Stomach smooth muscle (tissue), 2 donors: ENCODE measurements around the gene PZP.

Experiments
- H3K27ac ChIP-seq: one replicate; pipeline ENCODE4 v1.7.0; 2013; ENCODE audit warnings: mild to moderate bottlenecking, low read length, inconsistent platforms
- H3K27me3 ChIP-seq, 2 donors: one replicate each; pipeline ENCODE4 v1.7.0; 2013; ENCODE audit warnings: low read length in 2 of 2; ENCODE audit not compliant: insufficient read depth in 2 of 2, control insufficient read depth in 1 of 2
- H3K36me3 ChIP-seq, 2 donors: one replicate each; pipeline ENCODE4 v1.7.0; 2013; ENCODE audit warnings: low read length in 2 of 2; ENCODE audit not compliant: control insufficient read depth in 2 of 2, insufficient read depth in 2 of 2
- H3K4me1 ChIP-seq: one replicate; pipeline ENCODE4 v1.7.0; 2013; ENCODE audit warnings: low read length; ENCODE audit not compliant: control insufficient read depth, insufficient read depth
- H3K4me3 ChIP-seq, 2 donors: one replicate each; pipeline ENCODE4 v1.7.0; 2013; ENCODE audit warnings: low read length in 2 of 2
- H3K9ac ChIP-seq, 2 donors: one replicate each; pipeline ENCODE4 v1.7.0; 2013; ENCODE audit warnings: low read length in 2 of 2, mild to moderate bottlenecking in 1 of 2
- H3K9me3 ChIP-seq, 2 donors: one replicate each; pipeline ENCODE4 v1.7.0; 2013; ENCODE audit warnings: low read length in 2 of 2; ENCODE audit not compliant: control insufficient read depth in 2 of 2
- donor health status: healthy.
- donor health status: Pancreatic carcinoma.

The PZP gene

GRCh38 chr12:9112076-9112853 is 95.9 kb downstream of the PZP start:
- no peak overlapping the region for H3K27ac ChIP-seq
- no peaks in the 10 kb centered on the region for H3K9me3 ChIP-seq
- H3K9ac ChIP-seq, result no peak overlapping the region

DNA sequence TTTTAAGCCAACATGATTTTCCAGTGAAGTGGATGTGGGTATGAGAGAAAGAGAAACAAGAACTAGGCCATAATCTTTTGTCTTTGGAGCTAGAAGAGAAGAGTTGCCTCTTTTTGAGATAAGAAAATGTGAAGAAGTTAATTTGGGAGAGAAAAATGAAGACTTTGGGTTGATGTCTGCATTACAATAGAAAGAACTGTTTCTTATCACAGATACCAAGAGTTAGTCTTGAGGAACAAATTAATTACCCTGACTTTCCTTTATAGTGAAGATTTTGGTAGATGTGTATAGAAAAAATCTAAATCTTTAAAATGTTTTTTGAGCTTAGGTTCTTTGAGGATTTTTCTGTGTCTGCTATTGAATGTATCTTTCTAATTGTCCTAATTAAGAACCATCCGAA is 96.7 kb downstream of the PZP start:
- Histone ChIP-seq H3K36me3 (peaks cover 21 to 24% of the 10 kb centered on the region in 2 donors), H3K27ac (no peak overlapping the region), H3K4me1 (peaks cover 7% of the 10 kb centered on the region), H3K9me3 (no peaks in the 10 kb centered on the region), H3K9ac (no peak overlapping the region), H3K27me3 (no peaks in the 10 kb centered on the region), H3K4me3 (no peak overlapping the region)

More at GRCh38 chr12:9112076-9112853, 95.9 kb downstream of the PZP start:
- Histone ChIP-seq H3K27me3 (no peaks in the 10 kb centered on the region), H3K4me3 (no peak overlapping the region), H3K4me1 (peaks cover 7% of the 10 kb centered on the region), H3K36me3 (peaks cover 15 to 19% of the 10 kb centered on the region in 2 donors)

DNA sequence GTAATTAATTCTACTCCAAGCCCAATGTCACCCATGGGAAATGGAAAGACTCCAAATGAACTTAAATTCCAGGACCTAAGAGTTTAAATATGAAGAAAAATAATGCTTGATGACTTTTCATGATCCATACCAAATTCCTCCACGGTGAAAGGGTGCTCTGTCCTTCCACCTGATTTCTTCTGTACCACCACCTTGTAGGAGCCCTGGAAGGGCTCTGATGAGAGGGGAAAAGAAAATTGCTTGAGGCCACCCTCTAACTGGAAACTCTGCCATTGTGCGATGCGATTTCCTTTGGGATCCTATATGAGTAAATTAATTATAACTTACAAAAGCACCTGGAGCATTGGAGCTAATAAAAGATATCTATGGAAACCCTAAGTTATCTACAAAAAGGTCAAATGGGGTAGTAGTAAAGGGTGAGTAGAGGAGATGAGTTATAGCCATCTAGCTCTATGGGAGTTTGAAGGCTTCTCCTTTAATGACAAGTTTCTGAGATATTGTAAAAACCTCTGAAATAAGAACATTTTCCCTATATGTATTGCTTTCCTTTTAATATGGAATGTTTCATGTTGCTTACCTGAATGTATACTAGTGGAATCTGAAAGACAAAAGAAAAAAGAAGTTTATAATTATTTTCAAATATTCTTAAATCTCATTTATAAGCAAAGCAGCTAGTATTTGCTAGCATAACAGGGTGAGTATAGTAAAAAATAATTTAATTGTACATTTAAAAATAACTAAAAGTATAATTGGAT is 98.3 kb downstream of the PZP start:
- Histone ChIP-seq H3K36me3 (peaks cover 28 to 30% of the 10 kb centered on the region in 2 donors), H3K4me3 (no peak overlapping the region)

DNA sequence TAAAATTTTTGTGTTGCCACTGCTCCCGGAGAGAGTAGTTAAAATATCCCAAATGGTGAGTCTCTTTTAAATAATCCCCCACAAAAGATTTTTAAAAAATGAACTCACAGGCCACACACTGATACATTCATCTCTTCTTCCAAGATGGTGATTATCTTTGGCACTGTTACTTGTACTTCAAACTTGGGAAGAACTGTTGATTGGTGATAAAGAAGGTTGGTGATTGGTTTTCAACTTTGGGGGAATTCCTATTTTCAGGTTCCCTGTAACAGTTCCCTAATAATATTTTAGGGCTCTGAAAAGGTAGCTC is 99.0 kb downstream of the PZP start:
- no peak overlapping the region for H3K27ac ChIP-seq
- H3K36me3 ChIP-seq, result peaks cover 34% of the 10 kb centered on the region in 2 donors
- H3K4me3 ChIP-seq, result no peak overlapping the region
- peaks cover 7% of the 10 kb centered on the region for H3K4me1 ChIP-seq
- H3K27me3 ChIP-seq, result no peaks in the 10 kb centered on the region
- H3K9ac ChIP-seq, result no peak overlapping the region
- H3K9me3 ChIP-seq, result no peaks in the 10 kb centered on the region

More for the DNA sequence above, 98.3 kb downstream of the PZP start:
- Histone ChIP-seq H3K9me3 (no peaks in the 10 kb centered on the region), H3K9ac (no peak overlapping the region), H3K27ac (no peak overlapping the region), H3K27me3 (no peaks in the 10 kb centered on the region), H3K4me1 (peaks cover 7% of the 10 kb centered on the region)

- H3K4me3 ChIP-seq, result no peak overlapping the region
- no peak overlapping the region for H3K9ac ChIP-seq
- peaks cover 7% of the 10 kb centered on the region for H3K4me1 ChIP-seq
- H3K9me3 ChIP-seq, result no peaks in the 10 kb centered on the region
- no peaks in the 10 kb centered on the region for H3K27me3 ChIP-seq
- H3K27ac ChIP-seq, result no peak overlapping the region
- H3K36me3 ChIP-seq, result peaks cover 37 to 39% of the 10 kb centered on the region in 2 donors
Observed at GRCh38 chr12:9108504-9109212, 99.5 kb downstream of the PZP start.

- Histone ChIP-seq H3K9me3 (no peaks in the 10 kb centered on the region), H3K4me3 (no peak overlapping the region), H3K27me3 (no peaks in the 10 kb centered on the region), H3K27ac (no peak overlapping the region), H3K36me3 (peaks cover 40% of the 10 kb centered on the region in 2 donors), H3K9ac (no peak overlapping the region), H3K4me1 (no peaks in the 10 kb centered on the region)
Observed at GRCh38 chr12:9107542-9107873, 100.7 kb downstream of the PZP start.

GRCh38 chr12:9106610-9107541 is 101.3 kb downstream of the PZP start:
- Histone ChIP-seq H3K9me3 (no peaks in the 10 kb centered on the region), H3K36me3 (peaks cover 37% of the 10 kb centered on the region in 2 donors), H3K27ac (no peak overlapping the region), H3K4me3 (no peak overlapping the region), H3K9ac (no peak overlapping the region), H3K4me1 (no peaks in the 10 kb centered on the region), H3K27me3 (no peaks in the 10 kb centered on the region)

DNA sequence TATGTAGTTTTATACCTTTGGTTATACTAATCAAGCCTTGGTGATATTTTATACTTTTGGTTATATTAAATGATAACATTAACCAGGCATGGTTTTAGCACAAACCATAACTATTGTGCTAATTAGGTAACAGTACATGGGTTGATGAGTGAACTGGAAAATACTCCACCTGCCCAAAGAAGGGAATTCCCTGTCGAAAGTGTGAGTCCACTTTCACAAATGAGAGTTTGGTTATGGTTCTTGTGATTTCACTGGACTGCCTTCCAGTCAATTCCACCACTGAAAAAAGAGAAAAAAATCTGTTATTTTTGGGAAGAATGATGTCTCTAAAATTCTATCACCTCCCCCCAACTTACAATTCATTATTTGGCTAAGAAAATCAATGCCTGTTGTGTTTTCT is 102.1 kb downstream of the PZP start:
- H3K4me1 ChIP-seq, result no peaks in the 10 kb centered on the region
- peaks cover 41 to 43% of the 10 kb centered on the region in 2 donors for H3K36me3 ChIP-seq
- no peaks in the 10 kb centered on the region for H3K9me3 ChIP-seq
- H3K27me3 ChIP-seq, result no peaks in the 10 kb centered on the region
- H3K9ac ChIP-seq, result no peak overlapping the region
- no peak overlapping the region for H3K27ac ChIP-seq
- H3K4me3 ChIP-seq, result no peak overlapping the region

DNA sequence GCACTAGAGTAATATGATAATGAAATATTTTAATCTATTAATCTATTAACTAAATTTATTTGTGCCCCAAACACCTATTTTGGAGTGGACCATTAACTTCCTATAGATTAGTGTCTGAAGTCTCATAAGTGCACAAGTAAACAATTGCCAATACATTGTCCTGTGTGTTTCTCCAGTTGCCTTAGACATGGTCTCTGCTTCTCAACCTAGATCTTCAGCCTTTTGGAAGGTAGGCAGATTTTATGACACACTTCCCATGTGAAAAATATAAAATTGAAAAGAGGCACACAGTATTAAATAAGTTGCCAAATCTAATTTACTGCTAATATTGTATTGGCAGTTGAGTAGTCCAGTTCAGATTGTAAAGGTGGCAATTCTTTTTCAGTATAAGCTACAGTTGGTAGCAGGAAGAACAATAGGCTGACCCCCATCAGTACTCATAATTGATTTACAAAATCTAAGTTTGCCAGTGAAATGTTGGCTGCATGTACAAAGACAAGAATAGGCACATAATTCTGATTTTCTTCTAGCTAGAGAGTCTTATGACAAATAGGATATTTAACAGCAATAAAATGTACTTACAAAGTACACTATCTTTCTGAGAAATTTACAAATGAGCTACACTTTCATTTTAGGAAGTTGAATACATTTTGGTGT is 103.3 kb downstream of the PZP start:
- Histone ChIP-seq H3K36me3 (peaks cover 45 to 46% of the 10 kb centered on the region in 2 donors), H3K4me1 (no peaks in the 10 kb centered on the region), H3K4me3 (no peak overlapping the region), H3K27ac (no peak overlapping the region), H3K27me3 (no peaks in the 10 kb centered on the region), H3K9ac (no peak overlapping the region), H3K9me3 (no peaks in the 10 kb centered on the region)

DNA sequence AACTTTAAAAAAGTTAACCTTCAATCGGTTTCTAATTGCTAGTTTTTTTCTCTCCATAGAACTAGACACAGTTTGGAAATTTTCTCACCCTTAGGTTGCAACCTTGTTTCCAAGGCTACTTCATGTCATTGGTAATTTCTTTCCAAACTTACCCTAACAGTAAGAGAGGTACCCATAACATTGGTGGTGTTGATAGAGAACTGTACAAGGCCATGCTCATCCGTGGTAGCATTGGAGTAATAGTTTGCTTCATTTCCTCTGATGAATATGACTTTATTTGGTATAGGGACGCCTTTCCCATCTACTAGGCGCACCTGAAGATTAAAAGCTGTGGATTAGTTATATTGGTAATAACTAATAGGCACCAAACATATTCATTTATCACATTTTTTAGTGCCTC is 104.1 kb downstream of the PZP start:
- peaks cover 45 to 48% of the 10 kb centered on the region in 2 donors for H3K36me3 ChIP-seq

More for the DNA sequence above, 104.1 kb downstream of the PZP start:
- H3K4me1 ChIP-seq, result no peaks in the 10 kb centered on the region
- no peaks in the 10 kb centered on the region for H3K27me3 ChIP-seq
- no peaks in the 10 kb centered on the region for H3K9me3 ChIP-seq
- H3K4me3 ChIP-seq, result no peak overlapping the region
- H3K9ac ChIP-seq, result no peak overlapping the region
- H3K27ac ChIP-seq, result no peak overlapping the region
